ENCODE data around the gene PRIMA1.

DNA sequence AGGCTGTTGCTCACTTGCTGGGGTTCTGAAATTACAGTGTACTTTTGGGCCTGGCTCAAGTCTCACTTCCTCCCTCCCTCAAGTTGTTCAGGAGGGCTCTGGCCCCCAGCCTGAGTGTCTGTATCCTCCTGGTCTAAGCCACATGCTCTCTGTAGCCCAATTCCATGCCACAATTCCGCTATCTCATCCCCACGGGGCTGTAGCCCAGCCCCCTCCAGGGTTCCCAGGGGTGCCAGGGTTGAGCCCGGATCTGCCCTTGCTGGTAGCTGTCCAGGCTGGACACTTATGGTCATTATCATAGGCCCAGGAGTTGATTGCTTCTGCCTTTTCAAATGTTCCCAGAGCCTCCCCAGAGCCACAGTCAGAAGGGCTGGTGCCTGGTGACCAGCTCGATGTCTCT lies 65.3 kb downstream of the PRIMA1 start:
- TF ChIP-seq, protein P1, sequence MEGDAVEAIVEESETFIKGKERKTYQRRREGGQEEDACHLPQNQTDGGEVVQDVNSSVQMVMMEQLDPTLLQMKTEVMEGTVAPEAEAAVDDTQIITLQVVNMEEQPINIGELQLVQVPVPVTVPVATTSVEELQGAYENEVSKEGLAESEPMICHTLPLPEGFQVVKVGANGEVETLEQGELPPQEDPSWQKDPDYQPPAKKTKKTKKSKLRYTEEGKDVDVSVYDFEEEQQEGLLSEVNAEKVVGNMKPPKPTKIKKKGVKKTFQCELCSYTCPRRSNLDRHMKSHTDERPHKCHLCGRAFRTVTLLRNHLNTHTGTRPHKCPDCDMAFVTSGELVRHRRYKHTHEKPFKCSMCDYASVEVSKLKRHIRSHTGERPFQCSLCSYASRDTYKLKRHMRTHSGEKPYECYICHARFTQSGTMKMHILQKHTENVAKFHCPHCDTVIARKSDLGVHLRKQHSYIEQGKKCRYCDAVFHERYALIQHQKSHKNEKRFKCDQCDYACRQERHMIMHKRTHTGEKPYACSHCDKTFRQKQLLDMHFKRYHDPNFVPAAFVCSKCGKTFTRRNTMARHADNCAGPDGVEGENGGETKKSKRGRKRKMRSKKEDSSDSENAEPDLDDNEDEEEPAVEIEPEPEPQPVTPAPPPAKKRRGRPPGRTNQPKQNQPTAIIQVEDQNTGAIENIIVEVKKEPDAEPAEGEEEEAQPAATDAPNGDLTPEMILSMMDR (conservative IDR thresholded peaks at IDR 0.05; ENCODE audit: low read depth in 2 of 2), result no peak
- no peak for TF ChIP-seq EZH2 (IDR thresholded peaks at IDR 0.05; ENCODE audit: low read depth, unreplicated experiment)
- TF ChIP-seq POLR2AphosphoS5 (IDR thresholded peaks at IDR 0.05; ENCODE audit: low read depth), result no peak
- TF ChIP-seq, protein P2, sequence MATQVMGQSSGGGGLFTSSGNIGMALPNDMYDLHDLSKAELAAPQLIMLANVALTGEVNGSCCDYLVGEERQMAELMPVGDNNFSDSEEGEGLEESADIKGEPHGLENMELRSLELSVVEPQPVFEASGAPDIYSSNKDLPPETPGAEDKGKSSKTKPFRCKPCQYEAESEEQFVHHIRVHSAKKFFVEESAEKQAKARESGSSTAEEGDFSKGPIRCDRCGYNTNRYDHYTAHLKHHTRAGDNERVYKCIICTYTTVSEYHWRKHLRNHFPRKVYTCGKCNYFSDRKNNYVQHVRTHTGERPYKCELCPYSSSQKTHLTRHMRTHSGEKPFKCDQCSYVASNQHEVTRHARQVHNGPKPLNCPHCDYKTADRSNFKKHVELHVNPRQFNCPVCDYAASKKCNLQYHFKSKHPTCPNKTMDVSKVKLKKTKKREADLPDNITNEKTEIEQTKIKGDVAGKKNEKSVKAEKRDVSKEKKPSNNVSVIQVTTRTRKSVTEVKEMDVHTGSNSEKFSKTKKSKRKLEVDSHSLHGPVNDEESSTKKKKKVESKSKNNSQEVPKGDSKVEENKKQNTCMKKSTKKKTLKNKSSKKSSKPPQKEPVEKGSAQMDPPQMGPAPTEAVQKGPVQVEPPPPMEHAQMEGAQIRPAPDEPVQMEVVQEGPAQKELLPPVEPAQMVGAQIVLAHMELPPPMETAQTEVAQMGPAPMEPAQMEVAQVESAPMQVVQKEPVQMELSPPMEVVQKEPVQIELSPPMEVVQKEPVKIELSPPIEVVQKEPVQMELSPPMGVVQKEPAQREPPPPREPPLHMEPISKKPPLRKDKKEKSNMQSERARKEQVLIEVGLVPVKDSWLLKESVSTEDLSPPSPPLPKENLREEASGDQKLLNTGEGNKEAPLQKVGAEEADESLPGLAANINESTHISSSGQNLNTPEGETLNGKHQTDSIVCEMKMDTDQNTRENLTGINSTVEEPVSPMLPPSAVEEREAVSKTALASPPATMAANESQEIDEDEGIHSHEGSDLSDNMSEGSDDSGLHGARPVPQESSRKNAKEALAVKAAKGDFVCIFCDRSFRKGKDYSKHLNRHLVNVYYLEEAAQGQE (IDR thresholded peaks at IDR 0.05; ENCODE audit: unreplicated experiment), result no peak

Data from GM23338 (cell line).